NCI-H446 (cell line): ENCODE results near the gene MRPL27.
"Not testable (repeated sequence)": the region's sequence is repeated elsewhere in the genome, so short reads cannot be mapped to it uniquely, and the experiment has no call there.

Source experiments
- DNase-seq, 2 experiments: peaks; one replicate each; lab custom pipeline; 2025; lab: John Stamatoyannopoulos, UW

Gene MRPL27

DNA sequence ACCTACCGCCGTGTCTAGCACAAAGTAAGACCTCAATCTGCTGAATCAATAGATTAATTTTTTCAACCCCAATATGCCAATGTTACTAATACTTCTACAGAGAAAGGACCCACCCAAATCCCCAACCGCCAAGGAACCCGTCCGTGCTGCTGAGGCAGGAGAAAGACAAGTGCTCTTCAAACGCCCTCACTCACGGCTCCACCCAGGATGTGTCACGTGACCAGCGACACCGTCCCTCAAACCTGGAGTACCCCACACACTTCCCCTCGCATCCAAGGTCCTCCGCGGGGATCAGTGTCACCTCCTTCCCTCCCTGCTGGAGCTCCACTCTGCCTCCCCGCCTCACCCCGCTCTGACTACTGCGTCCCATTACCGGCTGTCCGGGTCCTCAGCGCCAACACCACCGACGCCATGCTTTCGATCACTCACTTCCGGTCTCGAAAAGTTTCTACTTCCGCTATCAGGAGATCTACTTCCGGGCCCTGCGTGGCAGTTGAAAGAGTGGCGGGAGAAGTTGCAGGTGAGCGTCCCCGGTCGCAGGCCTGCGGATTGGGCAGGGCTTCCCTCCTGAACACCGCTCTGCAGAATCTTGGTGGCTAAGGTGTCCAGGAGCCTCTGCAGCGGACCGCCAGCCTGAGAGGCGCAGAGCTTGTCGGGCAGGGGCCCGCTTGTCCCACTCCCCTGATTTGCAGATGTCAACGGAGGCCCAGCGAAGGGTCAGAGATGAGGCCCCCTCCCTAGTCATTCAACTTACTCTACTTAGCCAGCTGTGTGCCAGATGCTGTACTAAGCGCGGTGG lies at the start of gene MRPL27, which contains the start of gene EME1:
Gene MRPL27 (minus strand): TSS at position 427 of the 799 bp plus-strand sequence. CDS start 14 bp downstream, at position 413.
Gene EME1 (plus strand): TSS at position 472 of the 799 bp plus-strand sequence. CDS start 1,980 bp downstream, outside the sequence.
- peak; percentile 45 to 90 for DNase-seq

DNA sequence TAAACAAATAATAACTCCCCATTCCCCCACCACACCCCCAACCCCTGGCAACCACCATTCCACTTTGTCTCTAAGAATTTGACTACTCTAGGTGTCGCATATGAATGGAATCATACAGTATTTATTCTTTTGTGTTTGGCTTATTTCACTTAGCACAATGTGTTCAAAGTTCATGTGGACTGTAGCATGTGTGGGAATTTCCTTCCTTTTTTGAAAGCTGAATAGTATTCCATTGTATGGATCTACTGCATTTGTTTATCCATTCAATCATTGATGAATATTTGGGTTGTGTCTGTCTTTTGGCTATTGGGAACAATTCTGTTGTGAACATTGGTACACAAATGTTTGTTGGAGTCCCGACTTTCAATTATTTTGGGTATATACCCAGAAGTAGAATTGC lies 49.8 kb upstream of the MRPL27 start:
- DNase-seq = no peak

DNA sequence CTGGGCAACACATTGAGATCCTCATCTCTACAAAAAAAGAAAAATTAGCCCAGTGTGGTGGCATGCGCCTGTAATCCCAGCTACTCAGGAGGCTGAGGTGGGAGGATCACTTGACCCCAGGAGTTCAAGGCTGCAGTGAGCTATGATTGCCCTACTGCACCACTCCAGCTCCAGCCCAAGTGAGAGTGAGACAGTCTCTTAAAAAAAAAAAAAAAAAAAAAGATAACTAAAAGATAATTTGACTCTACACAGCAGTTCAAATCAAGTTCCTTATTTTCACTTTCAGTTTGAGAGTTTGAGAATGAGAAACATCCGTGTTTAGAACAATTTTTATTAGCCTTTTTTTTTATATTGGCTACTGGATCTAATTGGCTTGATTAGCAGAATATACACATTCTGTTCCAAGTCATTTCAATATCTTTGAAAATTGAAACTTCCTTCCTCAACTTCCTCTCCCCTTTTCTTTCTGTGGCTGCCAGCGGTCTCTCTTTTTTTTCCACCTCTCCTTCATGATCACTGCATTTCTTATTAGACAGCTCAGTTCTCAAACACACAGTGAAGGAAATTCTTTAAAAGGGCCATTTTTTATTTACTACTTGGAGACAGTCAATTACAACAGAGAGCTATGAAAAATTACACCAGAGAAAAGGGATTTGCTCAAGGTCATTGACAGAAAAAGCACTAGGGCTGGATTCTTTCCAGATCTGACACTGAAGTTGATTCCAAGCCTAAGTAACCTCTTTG lies 48.5 kb upstream of the MRPL27 start:
- peak in 1 of 2 experiments; percentile 20 for DNase-seq

DNA sequence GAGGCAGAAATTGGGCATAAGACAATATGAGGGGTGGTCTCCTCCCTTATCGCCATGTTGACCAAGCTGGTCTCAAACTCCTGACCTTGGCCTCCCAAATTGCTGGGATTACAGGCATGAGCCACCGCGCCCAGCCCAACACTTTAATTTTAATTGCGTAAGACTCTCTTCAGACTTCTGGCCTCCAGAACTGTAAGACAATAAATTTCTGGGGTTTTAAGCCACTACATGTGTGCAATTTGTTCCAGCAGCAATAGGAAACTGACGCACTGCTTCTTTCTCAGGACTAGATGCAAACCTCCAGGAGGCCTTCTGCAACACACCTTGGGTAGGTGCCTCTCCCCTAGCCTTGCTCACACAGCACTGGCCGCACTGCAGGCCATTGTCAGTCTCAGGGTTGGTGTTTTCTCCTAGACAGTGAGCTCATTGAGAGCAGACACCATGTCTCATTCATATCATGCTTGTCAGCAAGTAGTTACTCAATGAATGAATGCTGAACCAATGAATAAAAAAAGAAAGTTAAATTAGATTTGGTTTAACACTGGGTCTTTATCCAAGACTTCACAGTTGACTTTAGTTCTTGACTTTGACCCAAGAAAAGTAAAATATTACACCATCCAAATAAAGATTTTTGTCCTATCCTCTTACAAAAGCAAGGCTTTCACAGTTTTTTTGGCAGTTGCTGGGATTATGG lies 47.6 kb upstream of the MRPL27 start:
- DNase-seq = no peak

DNA sequence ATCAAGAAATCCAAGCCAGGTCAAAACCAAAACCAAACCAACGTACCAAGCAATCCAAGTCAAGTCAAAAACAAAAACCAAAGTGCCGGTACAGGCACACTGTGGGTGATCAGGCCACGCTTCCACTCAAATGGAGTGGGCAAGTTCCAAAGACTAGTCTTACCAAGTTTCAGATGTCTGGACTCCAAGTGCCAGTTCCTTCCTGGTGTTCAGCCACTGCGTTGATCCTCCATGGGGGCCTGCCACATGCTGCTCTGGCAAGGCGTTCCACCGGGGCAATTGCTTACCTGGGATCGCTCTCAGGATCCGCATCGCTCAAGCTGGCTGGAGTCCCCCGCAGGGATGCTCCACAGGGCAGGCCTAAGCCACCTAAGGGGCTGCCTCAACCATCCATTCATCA lies 46.6 kb upstream of the MRPL27 start:
- DNase-seq = not testable (repeated sequence)

DNA sequence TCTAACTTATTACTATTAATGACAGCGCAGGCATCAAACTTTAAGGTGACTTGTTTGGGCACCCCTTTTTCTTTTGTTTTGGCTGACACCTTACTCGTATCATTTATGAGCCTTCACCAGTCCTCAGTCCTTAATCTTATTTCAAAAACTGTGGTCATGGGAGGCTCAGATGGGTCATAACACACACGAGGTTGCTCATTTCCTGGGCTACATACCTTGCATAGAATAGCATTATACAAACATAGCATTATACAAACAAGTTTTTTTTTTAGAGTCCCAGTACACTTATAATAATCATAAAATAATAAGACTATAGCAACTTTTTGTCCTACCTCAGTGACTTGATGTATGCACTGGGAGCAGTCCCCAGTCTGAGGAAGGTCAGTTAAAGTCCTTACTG lies 41.8 kb upstream of the MRPL27 start:
- no peak for DNase-seq

DNA sequence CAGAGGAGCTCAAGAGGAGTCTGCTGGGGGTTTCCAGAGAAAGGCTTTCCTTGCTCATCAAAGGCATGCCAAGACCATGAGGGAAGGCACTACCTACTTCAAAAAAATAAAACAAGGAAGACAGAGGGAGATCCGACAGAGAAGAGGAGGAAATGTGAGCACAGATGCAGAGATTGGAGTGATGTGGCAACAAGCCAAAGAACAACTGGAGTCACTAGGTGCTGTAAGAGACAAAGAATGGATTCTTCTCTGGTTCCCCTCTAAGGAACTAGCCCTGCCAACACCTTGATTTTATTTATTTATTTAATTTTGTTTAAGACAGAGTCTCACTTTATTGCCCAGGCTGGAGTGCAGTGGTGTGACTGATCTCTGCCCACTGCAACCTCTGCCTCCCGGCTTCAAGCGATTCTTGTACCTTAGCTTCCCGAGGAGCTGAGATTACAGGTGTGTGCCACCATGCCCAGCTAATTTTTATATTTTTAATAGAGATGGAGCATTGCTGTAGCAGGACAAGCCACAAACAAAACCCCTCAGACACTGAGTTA lies 39.3 kb upstream of the MRPL27 start:
- no peak for DNase-seq

DNA sequence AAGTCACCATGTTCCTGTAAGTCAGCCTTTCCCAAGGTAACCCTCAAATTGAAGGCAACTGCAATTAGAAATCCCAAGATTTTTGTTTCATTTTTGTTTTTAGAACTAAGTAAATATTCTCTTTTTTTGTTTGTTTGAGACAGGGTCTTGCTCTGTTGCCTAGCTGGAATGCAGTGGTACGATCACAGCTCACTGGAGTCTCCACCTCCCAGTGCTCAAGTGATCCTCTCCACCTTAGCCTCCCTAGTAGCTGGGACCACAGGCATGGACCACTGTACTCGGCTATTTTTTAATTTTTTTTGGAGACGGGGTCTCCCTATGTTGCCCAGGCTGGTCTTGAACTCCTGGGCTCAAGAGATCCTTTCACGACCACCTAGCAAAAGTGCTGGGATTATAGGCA lies 34.9 kb upstream of the MRPL27 start:
- DNase-seq = no peak

DNA sequence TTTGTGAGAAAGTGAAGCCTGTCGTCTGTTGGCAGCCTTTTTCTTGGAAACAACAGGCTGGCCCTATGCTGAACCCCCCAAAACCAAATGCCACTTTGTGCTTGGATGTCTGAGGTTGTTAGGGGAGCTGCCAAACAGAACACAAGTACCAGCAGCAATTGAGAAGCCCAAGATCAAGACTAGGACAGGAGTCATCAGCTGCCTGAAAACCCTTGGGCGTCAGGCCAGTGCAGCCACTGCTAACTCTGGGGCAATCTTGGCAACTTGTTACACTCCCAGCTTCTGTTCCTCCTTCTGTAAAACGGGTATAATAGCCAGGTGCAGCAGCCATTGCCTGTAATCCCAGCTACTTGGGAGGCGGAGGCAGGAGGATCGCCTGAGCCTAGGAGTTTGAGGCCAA lies 33.6 kb upstream of the MRPL27 start:
- no peak for DNase-seq

DNA sequence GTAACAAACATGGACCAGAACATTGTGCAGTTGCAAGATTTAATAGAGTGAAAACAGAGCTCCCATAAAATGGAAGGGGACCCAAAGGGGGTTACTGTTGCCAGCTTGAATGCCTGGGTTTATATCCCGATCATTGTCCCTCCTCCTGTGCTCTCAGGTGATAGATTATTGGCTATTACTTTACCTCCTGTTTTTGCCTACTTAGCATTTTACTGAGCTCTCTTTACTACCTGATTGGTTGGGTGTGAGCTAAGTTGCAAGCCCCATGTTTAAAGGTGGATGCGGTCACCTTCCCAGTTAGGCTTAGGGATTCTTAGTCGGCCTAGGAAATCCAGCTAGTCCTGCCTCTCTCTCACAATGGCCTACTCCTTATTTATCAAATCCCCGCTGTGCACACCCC lies 32.4 kb upstream of the MRPL27 start:
- not testable (repeated sequence) for DNase-seq

DNA sequence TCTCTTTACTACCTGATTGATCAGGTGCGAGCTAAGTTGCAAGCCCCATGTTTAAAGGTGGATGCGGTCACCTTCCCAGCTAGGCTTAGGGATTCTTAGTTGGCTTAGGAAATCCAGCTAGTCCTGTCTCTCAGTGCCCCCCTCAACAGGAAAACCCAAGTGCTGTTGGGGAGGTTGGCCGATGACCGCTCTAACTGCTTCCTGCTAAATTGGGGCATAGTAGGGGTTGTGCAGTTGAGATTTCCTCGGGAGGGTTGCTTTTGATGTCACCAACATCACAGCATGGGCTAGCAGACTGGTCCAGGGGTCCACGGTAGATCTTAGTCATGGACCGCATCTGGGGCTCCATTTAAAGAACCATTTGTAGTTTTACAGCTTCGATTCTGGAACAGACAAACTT lies 26.6 kb upstream of the MRPL27 start:
- not testable (repeated sequence) for DNase-seq

DNA sequence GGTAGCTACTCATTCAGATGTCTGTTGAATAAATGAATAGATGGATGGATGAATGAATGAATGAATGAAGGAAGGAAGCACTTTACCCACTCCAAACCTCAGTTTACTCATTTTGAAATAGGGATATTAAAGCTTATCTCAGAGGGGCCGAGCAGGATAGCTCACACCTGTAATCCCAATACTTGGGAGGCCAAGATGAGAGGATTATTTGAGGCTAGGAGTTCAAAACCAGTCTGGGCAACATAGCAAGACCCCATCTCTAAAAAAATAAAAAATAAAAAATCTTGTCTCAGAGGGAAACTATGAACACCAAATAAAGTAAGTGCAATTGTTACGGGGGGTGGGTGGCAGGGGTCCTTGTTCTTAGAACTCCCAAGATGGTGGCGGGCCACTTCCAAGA lies 25.7 kb upstream of the MRPL27 start:
- DNase-seq = not testable (repeated sequence)

DNA sequence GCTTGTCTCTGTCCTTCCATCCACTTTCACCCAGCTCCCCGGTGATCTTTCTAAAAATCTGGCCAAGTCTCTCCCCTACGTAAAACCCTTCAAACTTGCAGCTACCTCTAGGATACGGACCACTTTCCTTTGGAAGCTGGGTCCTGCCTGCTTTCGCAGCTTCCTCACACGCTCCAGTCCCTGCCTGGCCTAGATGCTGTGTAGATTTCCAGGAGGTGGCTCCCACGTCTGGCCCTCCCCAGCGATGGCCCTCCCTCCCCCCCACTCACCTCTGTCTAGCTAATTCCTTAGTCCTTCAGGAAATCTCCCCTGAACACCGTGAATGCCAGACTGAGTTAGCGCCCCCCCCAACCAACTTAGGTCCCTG lies 24.9 kb upstream of the MRPL27 start:
- no peak for DNase-seq

DNA sequence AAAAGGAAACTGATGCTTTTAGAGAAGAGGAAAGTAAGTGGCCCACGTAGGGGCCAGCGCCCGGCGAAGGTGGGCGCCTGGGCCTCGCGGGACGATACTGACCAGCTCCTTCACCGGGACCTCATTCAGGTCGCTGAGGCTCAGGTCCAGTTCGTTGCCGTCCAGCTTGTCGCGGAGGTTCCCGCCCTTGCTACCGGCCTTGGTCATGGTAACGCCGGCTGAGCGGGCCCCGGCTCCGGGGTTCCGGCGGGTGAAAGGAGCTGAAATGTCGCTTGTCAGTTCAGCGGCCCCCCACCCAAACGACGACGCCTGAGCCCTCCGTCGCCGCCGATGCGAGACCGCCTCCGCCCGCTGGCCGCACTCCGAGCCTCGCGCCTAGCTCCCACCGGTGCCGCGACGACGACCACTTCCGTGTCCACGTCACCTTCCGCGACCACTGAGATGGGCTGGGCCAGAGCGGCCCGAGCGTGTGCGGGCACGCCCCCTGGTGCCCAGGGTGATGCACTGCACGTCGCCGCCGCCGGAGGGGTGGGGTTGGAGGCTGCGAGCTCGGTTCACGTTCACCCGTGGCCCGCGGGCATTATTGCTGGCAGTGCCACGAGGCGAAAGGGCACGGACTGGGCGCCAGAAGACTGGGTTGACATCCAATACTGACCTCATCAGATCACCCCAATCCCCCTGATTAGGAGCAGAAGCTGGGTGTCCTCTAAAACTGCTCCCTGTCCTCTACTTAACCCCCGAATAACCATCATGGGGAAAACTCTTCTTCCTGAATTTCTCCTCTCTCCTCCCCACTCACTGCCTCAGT lies 24.3 kb upstream of the MRPL27 start, which contains the start of gene LRRC59:
Gene LRRC59 (minus strand): TSS at position 413 of the 808 bp plus-strand sequence. CDS start 206 bp downstream, at position 207.
- peak; percentile 71 to 85 for DNase-seq

DNA sequence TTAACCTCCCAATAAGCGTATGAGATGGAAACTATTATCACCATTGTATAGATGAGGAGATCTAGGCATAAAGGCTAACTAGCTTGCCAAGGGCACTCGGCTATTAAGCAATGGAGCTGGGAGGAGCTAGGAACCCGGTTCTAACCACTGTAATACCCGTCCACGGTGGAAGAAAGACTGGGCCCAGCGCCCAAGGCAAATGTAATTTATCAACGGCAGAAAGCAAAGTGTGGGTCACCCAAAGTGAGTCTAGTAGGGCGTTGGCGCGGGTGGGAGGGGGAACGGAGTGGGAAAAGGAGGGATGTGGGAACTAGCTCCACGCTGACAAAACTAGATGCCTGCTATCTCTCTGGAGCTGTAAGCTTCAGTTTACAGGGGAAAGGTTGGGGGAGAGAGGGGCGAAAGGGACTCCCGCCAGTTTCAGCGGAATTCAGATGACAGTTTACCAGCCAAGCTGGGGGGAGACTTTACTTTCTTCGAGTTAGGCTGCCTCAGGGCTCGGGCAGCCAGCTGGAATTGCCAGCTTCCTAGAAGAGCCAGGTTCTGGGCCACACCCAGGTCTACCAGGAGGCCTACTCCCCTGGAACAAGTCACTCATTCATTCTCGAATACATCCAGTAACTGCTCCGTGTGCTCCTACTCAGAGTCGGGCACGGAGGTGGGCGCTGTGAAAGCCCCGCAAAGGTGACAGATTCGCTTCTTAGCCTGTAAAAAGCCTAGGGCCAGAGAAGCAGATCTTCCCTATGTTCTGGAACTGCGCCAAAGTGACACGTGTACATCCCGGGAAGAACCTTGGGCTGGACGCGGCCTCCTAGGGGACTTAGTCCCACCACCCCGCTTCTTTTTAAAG lies 23.5 kb upstream of the MRPL27 start:
- DNase-seq = peak; percentile 14 to 63

DNA sequence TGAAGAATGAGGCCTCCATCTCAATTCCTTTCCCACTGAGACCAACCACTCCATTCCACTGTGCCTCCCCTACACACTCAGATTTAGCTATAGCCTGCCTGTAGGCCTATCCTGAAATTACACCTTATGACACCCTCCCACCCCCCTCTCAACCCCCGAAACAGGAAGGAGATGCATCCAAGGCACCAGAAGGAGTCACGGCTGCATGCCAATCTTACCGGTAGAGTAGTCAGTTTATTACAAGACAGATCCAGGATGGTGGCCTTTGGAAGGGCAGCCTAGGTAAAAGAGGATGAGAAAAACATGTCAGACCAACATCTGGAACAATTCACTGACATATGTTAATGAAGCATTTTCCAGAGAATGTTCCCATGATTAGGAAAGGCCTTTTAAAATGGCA lies 21.7 kb upstream of the MRPL27 start:
- no peak for DNase-seq

DNA sequence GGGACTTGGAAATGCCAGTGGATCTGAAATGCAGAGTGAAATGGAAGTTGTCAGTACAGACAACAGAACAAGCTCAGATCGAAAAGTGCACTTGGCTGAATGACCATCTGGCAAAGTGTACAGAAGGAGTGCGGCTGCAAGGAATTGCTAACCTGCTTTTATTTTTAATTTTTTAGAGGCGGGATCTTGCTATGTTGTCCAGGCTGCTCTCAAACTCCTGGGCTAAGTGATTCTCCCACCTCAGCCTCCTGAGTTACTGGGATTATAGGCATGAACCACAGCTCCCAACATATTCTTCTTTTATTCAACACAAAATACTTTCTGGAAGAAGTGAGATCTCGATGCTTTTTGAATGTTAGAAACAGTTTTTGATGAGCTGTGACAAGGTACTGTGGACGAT lies 20.7 kb upstream of the MRPL27 start:
- DNase-seq = no peak

DNA sequence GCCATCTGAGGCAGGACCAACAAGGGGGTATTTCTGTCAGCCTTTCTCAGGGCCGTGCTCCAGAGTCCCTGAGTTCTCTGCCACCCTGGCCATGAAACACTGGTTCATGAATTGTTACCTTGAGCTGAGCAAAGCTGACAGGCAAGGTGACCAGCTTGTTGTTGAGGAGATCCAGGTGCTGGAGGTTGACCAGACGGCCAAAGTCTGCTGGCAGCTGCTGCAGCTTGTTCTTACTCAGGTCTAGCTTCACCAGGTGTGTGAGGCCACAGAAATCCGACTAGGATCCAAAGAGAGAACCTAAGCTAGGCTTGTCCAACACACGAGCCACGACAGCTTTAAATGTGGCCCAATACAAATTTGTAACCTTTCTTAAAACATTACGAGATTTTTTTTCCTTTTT lies 19.6 kb upstream of the MRPL27 start:
- DNase-seq = no peak

DNA sequence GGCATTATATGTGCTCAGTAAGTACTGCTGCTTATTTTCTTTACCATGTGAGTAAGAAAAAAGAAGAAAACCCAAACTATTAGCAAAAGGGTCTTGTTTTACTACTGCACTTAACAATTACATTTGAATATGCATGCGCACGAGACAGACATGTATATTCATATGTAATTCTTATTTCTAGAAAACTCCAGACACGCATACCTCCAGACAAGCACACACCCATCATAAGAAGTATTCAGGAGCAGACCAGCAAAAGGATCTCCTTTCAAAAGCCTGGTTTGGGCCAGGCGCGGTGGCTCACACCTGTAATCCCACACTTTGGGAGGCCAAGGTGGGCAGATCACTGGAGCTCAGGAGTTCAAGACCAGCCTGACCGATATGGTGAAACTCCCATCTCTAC lies 16.6 kb upstream of the MRPL27 start:
- DNase-seq = no peak

DNA sequence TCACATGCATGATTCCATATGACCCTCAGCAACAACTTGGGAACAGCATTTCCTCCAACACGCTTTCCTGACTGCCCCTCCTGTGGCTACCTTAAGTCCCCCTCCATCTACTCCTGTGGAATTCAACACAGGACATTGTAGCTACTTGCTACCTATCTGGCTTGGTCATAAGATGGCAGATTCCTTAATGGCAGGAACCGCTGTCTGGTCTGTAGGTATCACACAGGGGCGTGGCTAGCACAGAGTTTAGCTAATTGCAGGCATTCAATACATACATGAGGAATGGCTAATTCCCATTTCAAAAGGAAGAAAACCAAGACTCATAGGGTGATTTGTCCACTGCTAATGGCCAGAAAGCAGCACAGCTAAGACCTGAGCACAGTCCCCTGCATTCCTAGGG lies 15.7 kb upstream of the MRPL27 start:
- no peak for DNase-seq
